ENCODE results near the gene ZNF154.

The ZNF154 gene

DNA sequence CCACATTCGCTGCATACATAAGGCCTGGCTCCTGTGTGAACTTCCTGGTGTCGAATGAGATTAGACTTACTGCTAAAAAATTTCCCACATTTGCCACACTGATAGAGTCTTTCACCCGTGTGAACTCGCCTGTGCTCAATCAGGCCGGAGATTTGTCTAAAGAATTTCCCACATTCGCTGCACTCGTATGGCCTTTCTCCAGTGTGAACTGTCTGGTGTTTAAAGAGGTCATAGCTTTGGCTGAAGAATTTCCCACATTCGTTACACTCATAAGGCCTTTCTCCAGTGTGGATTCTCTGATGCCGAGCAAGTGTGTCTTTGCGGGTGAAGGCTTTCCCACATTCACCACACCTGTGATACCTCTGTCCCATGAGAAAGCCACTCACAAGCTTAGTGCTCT, 11.9 kb upstream of the ZNF154 start:
- no peak for DNase-seq (ENCODE audit: low read depth, low spot score)
- no peak overlapping the region for H3K4me3 ChIP-seq
- peaks cover 12% of the 10 kb centered on the region; the same call in 1 of the 2 replicates for H3K9me3 ChIP-seq (ENCODE audit: low read depth, low read length)
- no peak for TF ChIP-seq FOXP2 (optimal IDR thresholded peaks at IDR 0.05; ENCODE audit: control extremely low read depth, extremely low read length, insufficient read depth)
- no peak for TF ChIP-seq EZH2 (IDR thresholded peaks at IDR 0.05)
- no peak for TF ChIP-seq POLR2AphosphoS5 (IDR thresholded peaks at IDR 0.05; ENCODE audit: borderline replicate concordance, low read depth, low read length)
- H3K36me3 ChIP-seq (ENCODE audit: insufficient read depth, low read length), result peaks cover 26% of the 10 kb centered on the region; the same call in 1 of the 2 replicates
- no peak overlapping the region for H3K27ac ChIP-seq
- no peak overlapping the region for H3K9ac ChIP-seq (ENCODE audit: insufficient read length)

DNA sequence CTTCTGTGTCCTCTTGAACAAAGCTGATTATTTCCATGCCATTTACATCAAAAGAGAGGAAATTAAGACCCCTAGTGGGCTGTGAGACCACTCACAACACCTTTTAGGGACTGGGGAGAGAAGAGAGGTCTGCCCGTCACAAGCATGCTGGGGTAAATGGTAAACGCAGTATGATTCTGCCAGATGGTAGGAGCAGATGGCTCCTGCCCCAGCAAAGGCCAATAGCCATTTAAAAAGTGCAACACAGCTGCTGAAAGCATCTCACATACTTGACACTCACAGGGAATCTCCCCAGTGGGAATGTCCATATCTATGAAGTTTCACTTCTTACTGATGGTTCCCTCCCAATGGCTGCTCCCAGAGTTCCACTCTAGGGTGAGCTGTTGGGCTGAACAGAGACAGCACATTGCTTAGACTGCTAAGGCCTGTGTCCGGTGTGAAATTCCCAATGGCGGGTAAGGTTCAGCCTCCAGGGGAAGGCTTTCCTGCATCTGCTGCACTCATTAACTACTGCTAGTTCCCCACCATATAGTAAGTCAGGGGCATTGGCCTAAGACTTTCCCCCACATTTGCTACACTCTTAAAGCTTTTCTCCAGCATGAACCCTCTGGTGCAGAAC, 11.0 kb upstream of the ZNF154 start:
- no peak overlapping the region for H3K9ac ChIP-seq (ENCODE audit: insufficient read length)

DNA sequence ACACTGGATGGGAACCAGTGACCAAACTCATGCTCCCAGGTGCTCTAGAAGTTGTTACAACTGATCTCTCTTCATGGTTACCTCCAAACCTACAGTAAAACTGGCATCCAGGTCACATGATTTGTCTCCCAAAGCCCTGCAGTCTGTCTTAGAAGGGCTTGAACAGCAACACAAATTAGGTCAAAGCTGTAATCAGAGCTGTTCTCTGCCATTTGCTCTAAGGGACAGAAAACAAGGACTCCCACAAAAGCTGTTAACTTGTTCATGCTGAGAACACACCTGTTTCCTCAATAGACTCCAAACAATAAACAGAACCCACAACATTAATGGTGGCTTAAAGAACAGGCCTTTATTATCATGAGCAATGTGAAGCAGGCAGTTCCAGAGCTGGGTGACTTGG, 10.4 kb upstream of the ZNF154 start:
- DNase-seq (ENCODE audit: low read depth, low spot score), result no peak
- Histone ChIP-seq H3K9ac (ENCODE audit: insufficient read length) (no peak overlapping the region), H3K4me3 (no peak overlapping the region), H3K36me3 (ENCODE audit: insufficient read depth, low read length) (peaks cover 30% of the 10 kb centered on the region), H3K27ac (no peak overlapping the region), H3K9me3 (ENCODE audit: low read depth, low read length) (peaks cover 12% of the 10 kb centered on the region; the same call in 1 of the 2 replicates)
- TF ChIP-seq FOXP2 (optimal IDR thresholded peaks at IDR 0.05; ENCODE audit: control extremely low read depth, extremely low read length, insufficient read depth), result no peak
- TF ChIP-seq POLR2AphosphoS5 (IDR thresholded peaks at IDR 0.05; ENCODE audit: borderline replicate concordance, low read depth, low read length), result no peak
- TF ChIP-seq EZH2 (IDR thresholded peaks at IDR 0.05), result no peak

More for the DNA sequence above, 11.0 kb upstream of the ZNF154 start:
- peaks cover 30% of the 10 kb centered on the region for H3K36me3 ChIP-seq (ENCODE audit: insufficient read depth, low read length)
- peaks cover 12% of the 10 kb centered on the region; the same call in 1 of the 2 replicates for H3K9me3 ChIP-seq (ENCODE audit: low read depth, low read length)
- TF ChIP-seq EZH2 (IDR thresholded peaks at IDR 0.05), result no peak
- no peak for TF ChIP-seq FOXP2 (optimal IDR thresholded peaks at IDR 0.05; ENCODE audit: control extremely low read depth, extremely low read length, insufficient read depth)
- no peak for TF ChIP-seq POLR2AphosphoS5 (IDR thresholded peaks at IDR 0.05; ENCODE audit: borderline replicate concordance, low read depth, low read length)
- no peak overlapping the region for H3K27ac ChIP-seq
- H3K4me3 ChIP-seq, result no peak overlapping the region
- DNase-seq (ENCODE audit: low read depth, low spot score), result no peak

DNA sequence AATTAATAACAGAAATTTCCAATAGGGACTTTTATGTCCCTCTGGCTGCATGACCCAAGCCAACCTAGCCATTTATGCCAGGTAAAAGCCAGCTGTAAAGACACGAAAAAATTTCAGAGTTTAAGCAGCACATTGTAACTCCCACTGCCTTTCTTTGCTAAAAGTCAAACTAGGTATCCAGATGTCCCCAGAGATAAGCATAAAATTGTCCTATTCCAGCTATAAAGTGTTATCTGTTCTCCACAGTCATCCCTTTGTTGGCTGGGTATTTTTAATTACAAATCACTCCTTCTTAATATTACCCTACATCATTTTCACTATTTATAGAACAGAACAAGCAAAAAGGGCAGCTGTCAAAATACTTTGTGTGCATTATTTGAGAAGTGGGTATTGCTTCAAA, 3.2 kb upstream of the ZNF154 start:
- no peak overlapping the region for H3K27ac ChIP-seq
- no peak for TF ChIP-seq FOXP2 (optimal IDR thresholded peaks at IDR 0.05; ENCODE audit: control extremely low read depth, extremely low read length, insufficient read depth)
- TF ChIP-seq EZH2 (IDR thresholded peaks at IDR 0.05), result no peak
- TF ChIP-seq POLR2AphosphoS5 (IDR thresholded peaks at IDR 0.05; ENCODE audit: borderline replicate concordance, low read depth, low read length), result no peak
- no peak overlapping the region for H3K9ac ChIP-seq (ENCODE audit: insufficient read length)
- peaks cover 11% of the 10 kb centered on the region for H3K36me3 ChIP-seq (ENCODE audit: insufficient read depth, low read length)
- no peak overlapping the region for H3K4me3 ChIP-seq
- DNase-seq (ENCODE audit: low read depth, low spot score), result no peak
- peaks cover 3% of the 10 kb centered on the region for H3K9me3 ChIP-seq (ENCODE audit: low read depth, low read length)

DNA sequence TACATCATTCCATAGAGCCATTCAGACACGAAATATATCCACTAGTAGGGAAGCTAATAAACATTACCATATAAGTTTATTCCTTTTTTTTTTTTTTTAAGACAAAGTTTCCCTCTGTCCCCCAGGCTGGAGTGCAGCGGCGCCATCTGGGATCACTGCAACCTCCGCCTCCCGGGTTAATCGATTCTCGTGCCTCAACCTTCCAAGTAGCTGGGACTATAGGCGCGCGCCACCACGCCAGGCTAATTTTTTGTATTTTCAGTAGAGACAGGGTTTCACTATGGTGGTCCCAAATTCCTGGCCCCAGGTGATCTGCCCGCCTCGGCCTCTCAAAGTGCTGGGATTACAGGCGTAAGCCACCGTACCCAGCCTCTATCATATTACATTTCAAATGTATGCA, 612 bp upstream of the ZNF154 start:
- no peak for DNase-seq (ENCODE audit: low read depth, low spot score)
- Histone ChIP-seq H3K27ac (no peak overlapping the region), H3K9me3 (ENCODE audit: low read depth, low read length) (peaks cover 3% of the 10 kb centered on the region), H3K36me3 (ENCODE audit: insufficient read depth, low read length) (peaks cover 7% of the 10 kb centered on the region; the same call in 1 of the 2 replicates), H3K4me3 (no peak overlapping the region), H3K9ac (ENCODE audit: insufficient read length) (no peak overlapping the region)
- TF ChIP-seq FOXP2 (optimal IDR thresholded peaks at IDR 0.05; ENCODE audit: control extremely low read depth, extremely low read length, insufficient read depth) (no peak), POLR2AphosphoS5 (IDR thresholded peaks at IDR 0.05; ENCODE audit: borderline replicate concordance, low read depth, low read length) (no peak), EZH2 (IDR thresholded peaks at IDR 0.05) (no peak)

DNA sequence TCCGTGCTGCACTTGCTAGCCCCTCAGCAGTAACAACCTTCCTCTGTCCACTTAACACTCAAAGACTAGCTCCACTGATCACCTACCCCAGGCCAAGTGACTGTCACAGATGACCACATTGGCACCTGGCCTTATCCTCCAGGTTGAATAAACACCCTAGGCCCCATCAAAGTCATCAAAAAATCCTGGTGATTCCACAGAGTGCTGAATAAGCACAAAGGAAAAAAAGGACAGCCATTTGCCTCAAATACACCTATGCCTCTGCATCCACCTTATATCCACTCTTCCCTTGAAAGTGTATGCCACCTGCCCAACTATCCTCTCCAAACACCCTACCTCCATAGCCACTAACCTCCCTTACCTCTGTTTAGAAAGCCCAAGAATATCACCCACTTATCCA, 2.7 kb downstream of the ZNF154 start:
- Histone ChIP-seq H3K4me3 (no peak overlapping the region), H3K9ac (ENCODE audit: insufficient read length) (no peak overlapping the region), H3K9me3 (ENCODE audit: low read depth, low read length) (no peaks in the 10 kb centered on the region; the same call in none of the 2 replicates), H3K36me3 (ENCODE audit: insufficient read depth, low read length) (no peaks in the 10 kb centered on the region), H3K27ac (no peak overlapping the region)
- no peak for DNase-seq (ENCODE audit: low read depth, low spot score)
- no peak for TF ChIP-seq POLR2AphosphoS5 (IDR thresholded peaks at IDR 0.05; ENCODE audit: borderline replicate concordance, low read depth, low read length)
- no peak for TF ChIP-seq EZH2 (IDR thresholded peaks at IDR 0.05)
- TF ChIP-seq FOXP2 (optimal IDR thresholded peaks at IDR 0.05; ENCODE audit: control extremely low read depth, extremely low read length, insufficient read depth), result no peak

DNA sequence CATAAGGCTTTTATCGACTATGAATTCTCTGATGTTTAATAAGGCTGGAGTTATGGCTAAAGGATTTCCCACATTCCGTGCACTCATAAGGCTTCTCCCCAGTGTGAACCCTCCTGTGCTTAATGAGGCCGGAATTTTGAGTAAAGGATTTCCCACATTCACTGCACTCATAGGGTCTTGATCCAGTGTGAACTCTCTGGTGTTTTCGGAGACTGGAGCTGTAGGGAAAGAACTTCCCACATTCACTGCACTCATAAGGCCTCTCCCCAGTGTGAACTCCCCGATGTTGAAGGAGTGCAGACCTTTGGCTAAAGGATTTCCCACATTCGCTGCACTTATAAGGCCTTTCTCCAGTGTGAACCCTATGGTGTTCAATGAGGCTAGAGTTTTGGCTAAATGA, 7.4 kb downstream of the ZNF154 start:
- no peak overlapping the region for H3K27ac ChIP-seq
- H3K4me3 ChIP-seq, result no peak overlapping the region
- no peaks in the 10 kb centered on the region for H3K36me3 ChIP-seq (ENCODE audit: insufficient read depth, low read length)
- TF ChIP-seq EZH2 (IDR thresholded peaks at IDR 0.05) (no peak), POLR2AphosphoS5 (IDR thresholded peaks at IDR 0.05; ENCODE audit: borderline replicate concordance, low read depth, low read length) (no peak), FOXP2 (optimal IDR thresholded peaks at IDR 0.05; ENCODE audit: control extremely low read depth, extremely low read length, insufficient read depth) (no peak)
- no peaks in the 10 kb centered on the region; the same call in 1 of the 2 replicates for H3K9me3 ChIP-seq (ENCODE audit: low read depth, low read length)
- no peak for DNase-seq (ENCODE audit: low read depth, low spot score)
- no peak overlapping the region for H3K9ac ChIP-seq (ENCODE audit: insufficient read length)

DNA sequence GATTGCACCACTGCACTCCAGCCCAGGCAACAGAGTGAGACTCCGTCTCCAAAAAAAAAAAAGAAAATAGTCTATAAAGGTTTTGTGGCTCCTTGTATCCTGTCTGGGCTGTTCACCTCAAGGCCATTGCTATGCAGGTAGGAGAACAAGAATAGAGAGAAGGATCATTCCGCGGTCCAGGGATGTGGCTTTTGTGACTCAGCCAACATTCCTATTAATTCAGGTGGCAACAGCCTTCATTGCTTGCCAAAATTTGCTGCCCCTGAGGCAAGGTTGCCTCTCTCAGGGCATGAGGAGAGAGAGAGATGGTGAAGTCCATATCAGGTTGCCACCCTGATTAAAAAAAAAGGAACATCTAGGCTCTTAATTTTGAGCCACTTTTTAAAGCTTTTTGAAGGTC, 19.3 kb downstream of the ZNF154 start:
- Histone ChIP-seq H3K36me3 (ENCODE audit: insufficient read depth, low read length) (peaks cover 57% of the 10 kb centered on the region), H3K27ac (no peak overlapping the region), H3K4me3 (no peak overlapping the region), H3K9ac (ENCODE audit: insufficient read length) (no peak overlapping the region), H3K9me3 (ENCODE audit: low read depth, low read length) (peaks cover 45% of the 10 kb centered on the region)
- TF ChIP-seq EZH2 (IDR thresholded peaks at IDR 0.05) (no peak), POLR2AphosphoS5 (IDR thresholded peaks at IDR 0.05; ENCODE audit: borderline replicate concordance, low read depth, low read length) (no peak), FOXP2 (optimal IDR thresholded peaks at IDR 0.05; ENCODE audit: control extremely low read depth, extremely low read length, insufficient read depth) (no peak)
- no peak for DNase-seq (ENCODE audit: low read depth, low spot score)
